PC-3 (cell line): ENCODE results near the gene ATP8B3. TPM values are rescaled to one million over a fixed set of nuclear protein-coding genes. Genes with fewer than 3 reads are reported as not detected.

ENCODE experiments used
- ATAC-seq: fragments of 200-7000 bp; cut with Tn5 transposase; 2 replicates; pipeline ENCODE4 v1.9.1; 2020; ENCODE audit warnings: mild to moderate bottlenecking, moderate library complexity
- BruUV-seq: library from RNA; stranded (reverse); fragments of 400-500 nt; replicated peaks from 2 replicates; lab custom pipeline; 2021; lab: Mats Ljungman, UMichigan
- CTCF ChIA-PET: fragments of 300-600 bp; sonication (Branson Sonifier 250); formaldehyde crosslinking; loops from one replicate; lab custom pipeline; 2022; ENCODE audit warnings: antibody characterized with exemption; lab: Charles Lee
- POLR2A ChIA-PET: fragments of 300-600 bp; sonication (Branson Sonifier 250); formaldehyde crosslinking; loops from one replicate; lab custom pipeline; 2022; ENCODE audit warnings: antibody characterized with exemption; ENCODE audit not compliant: unreplicated experiment; lab: Charles Lee
- DNase-seq: peaks from one replicate; pipeline ENCODE4 v3.0.0-alpha.2; 2015
- H2AFZ ChIP-seq: fragments of 300-600 bp; sonication (generic); 2 replicates; pipeline ENCODE4 v1.6.0; 2016; ENCODE audit warnings: antibody characterized with exemption, low read length
- H3F3A ChIP-seq: fragments of 300-600 bp; sonication (generic); one replicate; pipeline ENCODE4 v1.6.0; 2017; ENCODE audit warnings: antibody characterized with exemption, low read length, control low read depth, mild to moderate bottlenecking; ENCODE audit not compliant: unreplicated experiment
- H3K27ac ChIP-seq: fragments of 300-600 bp; sonication (generic); 2 replicates; pipeline ENCODE4 v1.5.1; 2016; ENCODE audit warnings: mild to moderate bottlenecking, low read length
- H3K27me3 ChIP-seq: fragments of 300-600 bp; sonication (generic); 2 replicates; pipeline ENCODE4 v1.6.1; 2016; ENCODE audit warnings: low read length, mixed read lengths
- H3K36me3 ChIP-seq: fragments of 300-600 bp; sonication (generic); 2 replicates; pipeline ENCODE4 v1.6.1; 2016; ENCODE audit warnings: low read depth, mixed run types, low read length, mixed read lengths
- H3K4me1 ChIP-seq: fragments of 300-600 bp; sonication (generic); 2 replicates; pipeline ENCODE4 v1.5.1; 2016; ENCODE audit warnings: low read length; ENCODE audit not compliant: insufficient read depth
- H3K4me2 ChIP-seq: fragments of 300-600 bp; sonication (generic); 2 replicates; pipeline ENCODE4 v1.6.0; 2016; ENCODE audit warnings: low read length
- H3K4me3 ChIP-seq: fragments of 300-600 bp; sonication (generic); 2 replicates; pipeline ENCODE4 v1.5.1; 2016; ENCODE audit warnings: mild to moderate bottlenecking, low read length, mixed read lengths
- H3K79me2 ChIP-seq: fragments of 300-600 bp; sonication (generic); 2 replicates; pipeline ENCODE4 v1.6.1; 2017; ENCODE audit warnings: low read length, mixed read lengths
- H3K9ac ChIP-seq: fragments of 300-600 bp; sonication (generic); 2 replicates; pipeline ENCODE4 v1.6.0; 2016; ENCODE audit warnings: mild to moderate bottlenecking, low read length
- H3K9me2 ChIP-seq: fragments of 300-600 bp; sonication (generic); replicated peaks from 2 replicates; pipeline ENCODE4 v1.6.1; 2016; ENCODE audit warnings: mixed run types, low read length, mixed read lengths
- H3K9me3 ChIP-seq: fragments of 300-600 bp; sonication (generic); 2 replicates; pipeline ENCODE4 v1.6.1; 2016; ENCODE audit warnings: low read length, mixed read lengths
- H4K20me1 ChIP-seq: fragments of 300-600 bp; sonication (generic); 2 replicates; pipeline ENCODE4 v1.6.1; 2016; ENCODE audit warnings: low read length, mixed read lengths
- CTCF ChIP-seq: fragments of 300-600 bp; sonication (generic); conservative IDR thresholded peaks from 2 replicates; pipeline ENCODE4 v1.5.1; 2017; ENCODE audit warnings: antibody characterized with exemption, low read depth, mild to moderate bottlenecking, low read length
- EZH2 ChIP-seq: fragments of 300-600 bp; sonication (generic); IDR thresholded peaks from one replicate; pipeline ENCODE4 v1.6.1; 2017; ENCODE audit warnings: antibody characterized with exemption, mild to moderate bottlenecking, low read length; ENCODE audit not compliant: unreplicated experiment
- EZH2phosphoT487 ChIP-seq: fragments of 300-600 bp; sonication (generic); IDR thresholded peaks from 2 replicates; pipeline ENCODE4 v1.6.1; 2018; ENCODE audit warnings: mild to moderate bottlenecking, antibody characterized with exemption, low read length, borderline replicate concordance
- intact Hi-C: fragments of 100-400 bp; cut with micrococcal nuclease; formaldehyde crosslinking; loops from 2 replicates; pipeline ENCODE4 v1.9.0; 2023
- total RNA-seq: library from RNA; depleted of rRNA; stranded (reverse); fragments of >200 nt; gene quantifications from 2 replicates; pipeline ENCODE4 v1.2.3, GENCODE V29; 2014

The ATP8B3 gene
- total RNA-seq, 1 experiment from 2014 or later, result 4.2 TPM

DNA sequence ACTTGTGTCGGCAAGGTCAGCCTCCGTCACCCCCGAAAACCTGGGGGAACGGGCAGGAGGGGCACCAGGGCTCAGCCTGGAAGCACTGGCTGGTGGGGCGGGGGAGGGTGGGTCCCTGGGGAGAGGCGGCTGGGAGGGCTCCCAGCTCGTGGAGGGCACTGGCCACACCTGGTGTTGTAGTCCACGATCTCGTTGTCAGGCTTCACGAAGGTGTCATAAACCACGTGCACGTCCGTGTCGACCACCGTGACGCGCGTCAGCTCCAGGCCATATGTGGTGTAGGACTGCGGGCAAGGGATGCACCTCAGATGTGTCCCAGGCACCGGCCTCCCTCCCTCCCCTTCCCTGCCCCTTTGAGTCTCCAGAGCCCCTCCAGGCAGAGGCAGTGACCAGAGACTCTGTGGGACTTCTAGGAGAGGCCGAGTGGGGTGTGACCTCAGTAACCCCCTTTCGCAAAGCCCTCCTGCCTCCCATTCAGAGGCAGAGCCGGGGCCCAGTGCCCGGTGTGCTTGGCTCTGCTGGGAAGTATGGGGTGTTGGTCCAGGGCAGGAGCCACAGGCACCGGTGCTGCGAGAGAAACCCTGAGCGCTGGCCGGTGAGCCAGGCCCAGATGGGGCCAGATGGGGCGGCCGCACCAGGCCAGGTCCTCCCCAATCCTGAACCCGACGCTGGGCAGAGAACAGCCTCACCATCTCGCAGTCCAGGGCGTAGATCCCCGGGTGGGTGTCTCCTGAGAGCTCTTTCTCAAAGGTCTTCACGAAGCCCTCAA is 4.6 kb upstream of the ATP8B3 start:
- no peaks in the 10 kb centered on the region for H3K36me3 ChIP-seq
- BruUV-seq, result no TSS peak

DNA sequence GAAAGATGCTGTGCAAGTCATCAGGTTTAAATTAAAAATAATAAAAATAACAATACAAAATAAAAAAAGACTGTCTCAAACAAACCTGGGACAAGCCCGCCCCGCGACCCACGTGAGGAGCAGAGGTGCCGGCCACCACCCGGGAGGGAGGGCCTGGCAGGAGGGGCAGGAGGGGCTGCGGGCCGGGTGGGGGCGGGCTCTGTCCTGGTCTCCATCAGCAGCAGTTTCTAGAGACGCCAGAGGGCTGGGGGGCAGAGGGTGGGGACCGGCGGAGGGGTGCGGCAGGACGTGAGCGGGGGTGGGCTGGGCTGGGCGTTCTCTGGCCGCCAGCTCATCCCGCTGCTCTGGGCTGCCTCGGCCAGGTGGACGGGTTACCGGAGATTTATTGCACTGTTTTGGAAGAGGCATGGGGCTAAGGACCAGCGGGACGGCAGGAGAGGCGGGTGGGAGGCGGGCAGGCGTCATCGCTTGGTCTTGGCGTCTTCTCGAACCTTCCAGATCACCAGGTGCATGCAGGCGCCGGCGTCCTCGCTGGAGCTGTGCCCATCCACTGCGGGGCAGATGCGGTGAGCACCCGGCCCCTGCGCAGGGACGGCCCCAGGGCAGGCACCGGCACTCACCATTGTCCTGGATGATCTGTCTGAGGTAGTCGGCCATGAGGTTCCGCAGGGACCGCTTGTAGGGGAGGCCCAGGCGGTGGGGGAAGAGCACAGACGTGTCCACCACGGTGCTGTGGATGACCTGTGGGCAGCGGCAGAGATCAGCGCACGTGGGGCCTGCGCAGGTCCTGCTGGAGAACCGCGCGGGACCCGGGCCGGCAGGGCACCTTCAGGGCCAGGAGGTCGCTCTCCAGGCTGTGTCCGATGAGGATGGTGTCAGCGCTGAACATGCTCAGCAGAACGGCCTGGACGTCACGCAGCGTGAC is 3.8 kb upstream of the ATP8B3 start:
- ATAC-seq (no peak), DNase-seq (no peak)
- Histone ChIP-seq H3K4me3 (no peak overlapping the region), H3K27ac (no peak overlapping the region), H3K27me3 (no peaks in the 10 kb centered on the region), H3K9ac (no peak overlapping the region), H3K9me2 (no peaks in the 10 kb centered on the region), H4K20me1 (no peaks in the 10 kb centered on the region), H3K79me2 (no peaks in the 10 kb centered on the region), H3K36me3 (no peaks in the 10 kb centered on the region), H3F3A (no peaks in the 10 kb centered on the region), H3K9me3 (no peaks in the 10 kb centered on the region), H3K4me1 (peaks cover 15% of the 10 kb centered on the region), H2AFZ (no peak overlapping the region), H3K4me2 (no peak overlapping the region)
- no peak for TF ChIP-seq EZH2phosphoT487
- no peak for TF ChIP-seq EZH2
- no peak for TF ChIP-seq CTCF
- POLR2A ChIA-PET, result no interaction called here
- CTCF ChIA-PET, result no interaction called here
- no TSS peak for BruUV-seq
- intact Hi-C loops, result no loop called here

More for the DNA sequence above, 4.6 kb upstream of the ATP8B3 start:
- Histone ChIP-seq H3K9me2 (no peaks in the 10 kb centered on the region), H3K27me3 (no peaks in the 10 kb centered on the region), H3K9ac (no peak overlapping the region), H3K4me2 (no peak overlapping the region), H3K79me2 (no peaks in the 10 kb centered on the region), H3K4me3 (no peak overlapping the region), H3K9me3 (no peaks in the 10 kb centered on the region), H3F3A (no peaks in the 10 kb centered on the region), H3K27ac (no peak overlapping the region), H2AFZ (no peak overlapping the region), H4K20me1 (no peaks in the 10 kb centered on the region), H3K4me1 (peaks cover 7% of the 10 kb centered on the region)
- TF ChIP-seq EZH2phosphoT487, result no peak
- no peak for TF ChIP-seq CTCF
- TF ChIP-seq EZH2, result no peak
- ATAC-seq (no peak), DNase-seq (no peak)
- POLR2A ChIA-PET, result no interaction called here
- intact Hi-C loops, result no loop called here
- CTCF ChIA-PET, result no interaction called here
